NT2/D1 (cell line): ENCODE results near the gene ANAPC2.
"Not testable (repeated sequence)": the region's sequence is repeated elsewhere in the genome, so short reads cannot be mapped to it uniquely, and the experiment has no call there.

Experiments used
- SUZ12 ChIP-seq: IDR thresholded peaks from 2 replicates; pipeline ENCODE4 v1.6.1; 2011; ENCODE audit not compliant: insufficient read length, insufficient read depth; ENCODE audit errors: extremely low read depth
- YY1 ChIP-seq: IDR thresholded peaks from 2 replicates; pipeline ENCODE4 v1.6.1; 2011; ENCODE audit not compliant: insufficient read length, insufficient read depth
- ZNF274 ChIP-seq: IDR thresholded peaks from 2 replicates; pipeline ENCODE4 v1.6.1; 2011; ENCODE audit warnings: mild to moderate bottlenecking, low read depth, low read length

GRCh38 chr9:137135154-137135553, 53.2 kb downstream of the ANAPC2 start:
- TF ChIP-seq SUZ12, ZNF274, YY1: not testable (repeated sequence)
